MM.1S (cell line): ENCODE results near the gene DCDC2C.

Experiments used
- CTCF ChIP-seq: fragments of 300-600 bp; sonication (generic); IDR thresholded peaks from 2 replicates; pipeline ENCODE4 v1.5.1; 2016; ENCODE audit warnings: antibody characterized with exemption, low read length, mixed read lengths
- EZH2 ChIP-seq: fragments of 300-600 bp; sonication (generic); optimal IDR thresholded peaks from 2 replicates; pipeline ENCODE3; 2017; ENCODE audit warnings: low read depth, mild to moderate bottlenecking, antibody characterized with exemption, low read length, mixed read lengths

GRCh38 chr2:3741396-3741795 lies 38.0 kb downstream of the DCDC2C start:
- TF ChIP-seq CTCF, result no peak
- no peak for TF ChIP-seq EZH2
